Activated CD4-positive, alpha-beta memory T cell treated with anti-CD3 and anti-CD28 coated beads for 36 hours (primary cell): ENCODE results near the gene PC. TPM values are rescaled to one million over a fixed set of nuclear protein-coding genes. Genes with fewer than 3 reads are reported as not detected.

ENCODE experiments used
- CTCF ChIA-PET: fragments of 350-600 bp; sonication (Branson Sonifier 250); formaldehyde crosslinking; loops from one replicate; lab custom pipeline; 2021; ENCODE audit warnings: antibody characterized with exemption, inconsistent platforms; lab: Charles Lee
- POLR2A ChIA-PET: fragments of 350-600 bp; sonication (Branson Sonifier 250); formaldehyde crosslinking; loops from one replicate; lab custom pipeline; 2021; ENCODE audit warnings: antibody characterized with exemption; lab: Charles Lee
- DNase-seq: peaks from one replicate; pipeline ENCODE4 v3.0.0-alpha.2; 2020
- H3K27ac Mint-ChIP-seq: one replicate; pipeline ENCODE4 v1.8.0; 2021; ENCODE audit warnings: mixed read lengths
- H3K27me3 Mint-ChIP-seq: one replicate; pipeline ENCODE4 v1.8.0; 2021; ENCODE audit warnings: mixed read lengths
- H3K36me3 Mint-ChIP-seq: one replicate; pipeline ENCODE4 v1.8.0; 2021; ENCODE audit warnings: mixed read lengths
- H3K4me1 Mint-ChIP-seq: one replicate; pipeline ENCODE4 v1.8.0; 2021; ENCODE audit warnings: low read depth, mixed read lengths
- H3K4me3 Mint-ChIP-seq: one replicate; pipeline ENCODE4 v1.8.0; 2021; ENCODE audit warnings: mild to moderate bottlenecking, mixed read lengths
- H3K9me3 Mint-ChIP-seq: one replicate; pipeline ENCODE4 v1.8.0; 2021; ENCODE audit warnings: mixed read lengths
- intact Hi-C: fragments of 100-400 bp; cut with micrococcal nuclease; formaldehyde crosslinking; loops from one replicate; pipeline ENCODE4 v1.15.1; 2023
- total RNA-seq, 2 experiments: library from RNA; stranded (reverse); gene quantifications; one replicate each; pipeline ENCODE4 v1.2.3, GENCODE V29; 2021

The PC gene
- total RNA-seq, 2 experiments from 2014 or later = 13.1 to 15.3 TPM

DNA sequence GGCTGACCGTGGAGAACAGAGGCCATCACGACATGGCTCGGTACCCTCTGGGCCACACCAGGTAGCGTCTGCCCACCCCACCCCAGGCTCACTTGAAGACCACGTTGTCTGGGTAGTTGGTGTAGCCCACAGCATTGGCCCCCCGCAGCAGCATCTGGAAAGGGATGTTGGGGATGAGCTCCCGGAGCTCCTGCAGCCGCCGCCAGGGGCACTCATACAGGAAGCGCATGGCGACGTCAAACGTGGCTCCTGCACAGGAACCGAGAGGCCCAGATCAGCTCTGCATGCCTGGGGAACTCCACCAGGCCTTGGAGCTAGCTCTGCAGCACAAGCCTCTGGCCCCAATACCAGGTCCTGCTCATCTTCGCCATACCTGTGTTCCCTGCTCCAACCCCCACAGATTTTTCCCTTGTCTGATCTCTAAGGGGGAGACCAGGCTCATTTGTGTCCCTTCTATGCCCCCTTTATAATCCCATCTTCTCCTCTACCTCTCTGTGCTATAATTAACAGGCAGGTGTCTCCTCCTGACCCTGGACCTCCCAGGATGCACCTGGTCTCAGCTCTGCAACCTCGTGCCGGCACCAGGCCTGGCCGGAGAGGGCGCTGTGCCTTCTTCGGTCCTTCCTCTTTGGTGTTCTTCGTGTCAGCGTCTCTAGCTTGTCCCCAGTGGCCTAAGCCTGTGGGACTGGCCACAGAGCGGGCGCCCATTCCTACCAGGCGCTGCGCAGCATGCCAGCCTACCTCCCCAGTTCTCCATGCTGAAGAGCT, 106.3 kb downstream of the PC start:
- ChIA-PET CTCF (interaction anchor here (0.5 to 1.5 kb wide), 5 partner anchors 8 to 508 kb away, joined by 3 to 11 read pairs (median 3); partner anchors contain the start of gene RCE1), POLR2A (interaction anchor here (0.9 kb wide), 1 partner anchor 9 kb away, joined by 11 read pairs; the partner anchor contains the start of gene RCE1)
- Mint-ChIP-seq H3K4me3 (no peak overlapping the region), H3K27ac (no peak overlapping the region), H3K9me3 (no peaks in the 10 kb centered on the region), H3K27me3 (no peaks in the 10 kb centered on the region), H3K36me3 (peaks cover 1% of the 10 kb centered on the region), H3K4me1 (peaks cover 12% of the 10 kb centered on the region)
- intact Hi-C loops = no loop called here
- DNase-seq = peak; percentile 59

DNA sequence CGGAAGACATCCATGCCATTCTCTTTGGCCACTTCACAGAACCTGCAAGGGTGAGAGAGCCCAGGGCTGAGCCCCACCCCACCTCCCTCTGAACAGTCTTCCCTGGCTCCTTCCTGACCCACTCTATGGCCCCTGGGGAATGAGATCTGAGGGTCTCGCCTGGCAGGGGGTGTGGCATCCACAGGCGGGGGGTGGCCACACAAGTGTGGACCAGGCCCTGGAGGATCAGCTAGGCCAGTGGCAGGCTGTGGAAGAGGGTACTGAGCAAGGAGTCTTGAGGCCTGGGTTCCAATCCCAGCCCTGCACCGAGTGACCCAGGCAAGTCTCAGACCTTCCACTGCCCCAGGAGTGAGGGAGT, 107.0 kb downstream of the PC start:
- DNase-seq = no peak
- Mint-ChIP-seq H3K27ac (no peak overlapping the region), H3K4me3 (no peak overlapping the region)

DNA sequence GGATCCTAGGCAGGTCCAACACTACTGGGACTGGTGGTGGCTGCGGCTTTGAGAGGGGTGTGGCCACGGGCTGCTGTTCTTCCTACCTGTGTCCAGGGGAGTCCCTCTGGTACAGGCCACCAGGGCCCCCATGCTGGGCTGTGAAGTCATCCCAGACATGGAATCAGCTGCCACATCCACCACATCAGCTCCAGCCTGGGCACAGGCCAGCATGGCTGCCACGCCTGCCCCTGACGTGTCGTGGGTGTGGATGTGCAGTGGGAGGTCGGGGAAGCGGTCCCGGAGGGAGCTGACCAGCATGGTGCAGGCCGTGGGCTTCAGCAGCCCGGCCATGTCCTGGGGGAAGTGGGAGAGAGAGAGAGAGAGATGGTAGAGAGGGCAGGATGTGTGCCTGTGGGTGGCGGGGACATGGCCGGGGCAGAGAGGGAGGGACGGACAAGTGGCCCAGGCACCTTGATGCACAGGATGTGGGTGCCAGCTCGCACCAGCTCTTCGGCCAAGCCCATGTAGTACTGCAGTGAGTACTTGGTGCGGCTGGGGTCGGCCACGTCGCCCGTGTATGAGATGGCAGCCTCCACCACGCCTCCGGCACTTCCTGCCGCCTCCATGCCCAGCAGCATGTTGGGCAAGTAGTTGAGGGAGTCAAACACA, 107.5 kb downstream of the PC start:
- no peak for DNase-seq
- Mint-ChIP-seq H3K4me3 (no peak overlapping the region), H3K27me3 (no peaks in the 10 kb centered on the region), H3K36me3 (peaks cover 3% of the 10 kb centered on the region), H3K27ac (no peak overlapping the region), H3K4me1 (peaks cover 10% of the 10 kb centered on the region), H3K9me3 (no peaks in the 10 kb centered on the region)
- ChIA-PET POLR2A (no interaction called here), CTCF (interaction anchor here (1.0 to 1.4 kb wide), 2 partner anchors 9 to 507 kb away, joined by 3 read pairs; no protein-coding TSS in a partner anchor)
- intact Hi-C loops = no loop called here

More for the DNA sequence above, 107.0 kb downstream of the PC start:
- CTCF ChIA-PET = interaction anchor here (1.0 to 1.5 kb wide), 4 partner anchors 8 to 507 kb away, joined by 3 to 11 read pairs (median 3); partner anchors contain the start of gene RCE1
- no peaks in the 10 kb centered on the region for H3K27me3 Mint-ChIP-seq
- peaks cover 12% of the 10 kb centered on the region for H3K4me1 Mint-ChIP-seq
- no peaks in the 10 kb centered on the region for H3K9me3 Mint-ChIP-seq
- POLR2A ChIA-PET = interaction anchor here (0.9 kb wide), 1 partner anchor 9 kb away, joined by 11 read pairs; the partner anchor contains the start of gene RCE1
- peaks cover 3% of the 10 kb centered on the region for H3K36me3 Mint-ChIP-seq
- intact Hi-C loops = no loop called here

DNA sequence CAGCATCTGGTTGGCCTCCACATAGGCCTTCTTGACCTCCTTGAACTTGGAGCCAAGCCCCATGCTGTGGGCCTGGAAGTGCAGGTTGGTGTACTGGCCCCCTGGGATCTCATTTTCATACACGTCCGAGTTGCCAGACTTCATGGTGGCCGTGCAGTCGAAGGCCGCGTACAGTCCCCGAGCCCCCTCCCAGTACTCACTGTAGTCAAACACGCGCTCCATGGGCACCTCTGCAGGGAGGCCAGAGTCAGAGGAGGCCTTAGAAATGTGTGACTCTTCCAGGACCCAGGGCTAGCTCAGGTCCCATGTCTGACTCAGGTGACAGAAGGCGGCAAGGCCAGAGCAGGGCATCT, 108.0 kb downstream of the PC start:
- ChIA-PET CTCF (no interaction called here), POLR2A (no interaction called here)
- Mint-ChIP-seq H3K36me3 (peaks cover 5% of the 10 kb centered on the region), H3K4me1 (peaks cover 9% of the 10 kb centered on the region), H3K4me3 (no peak overlapping the region), H3K27ac (no peak overlapping the region), H3K27me3 (no peaks in the 10 kb centered on the region), H3K9me3 (no peaks in the 10 kb centered on the region)
- intact Hi-C loops = no loop called here
- DNase-seq = no peak

DNA sequence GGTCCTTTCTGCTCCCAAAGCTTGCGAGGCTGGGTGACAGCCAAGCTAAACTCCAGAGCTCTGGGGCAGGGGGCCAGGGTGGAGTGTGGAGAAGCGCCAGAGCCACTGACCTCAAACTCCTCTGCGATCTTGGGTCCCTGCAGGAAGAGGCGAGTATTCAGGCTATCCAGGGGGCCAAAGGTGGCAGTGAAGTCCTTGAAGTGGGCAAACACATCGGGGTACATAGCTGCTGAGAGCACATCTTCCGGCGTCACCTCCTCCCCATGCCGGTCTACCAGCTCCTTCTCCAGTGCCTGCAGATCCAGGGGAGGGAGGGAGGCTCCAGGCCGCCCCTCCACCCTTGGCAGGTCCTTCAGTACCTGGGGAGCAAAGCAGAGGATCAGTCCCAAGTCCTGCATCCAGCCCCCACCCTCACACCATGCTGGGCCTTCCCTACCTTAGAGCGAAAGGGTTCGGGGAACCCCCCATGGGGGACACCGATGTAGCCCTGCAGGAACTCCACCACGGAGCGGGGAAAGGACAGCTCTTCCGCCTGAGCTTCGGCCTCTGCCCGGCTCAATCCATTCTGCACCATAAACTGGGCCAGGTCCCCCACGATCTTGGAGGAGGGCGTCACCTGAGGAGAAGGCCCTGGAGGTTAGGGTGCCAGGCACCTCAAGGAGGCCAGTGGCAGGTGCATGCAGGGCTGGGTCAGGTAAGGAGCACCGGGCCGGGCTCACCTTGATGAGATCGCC, 108.5 kb downstream of the PC start:
- ChIA-PET POLR2A (no interaction called here), CTCF (no interaction called here)
- Mint-ChIP-seq H3K4me1 (peaks cover 15% of the 10 kb centered on the region), H3K36me3 (peaks cover 9% of the 10 kb centered on the region), H3K4me3 (no peak overlapping the region), H3K27me3 (no peaks in the 10 kb centered on the region), H3K27ac (no peak overlapping the region), H3K9me3 (no peaks in the 10 kb centered on the region)
- intact Hi-C loops = no loop called here
- DNase-seq = no peak

DNA sequence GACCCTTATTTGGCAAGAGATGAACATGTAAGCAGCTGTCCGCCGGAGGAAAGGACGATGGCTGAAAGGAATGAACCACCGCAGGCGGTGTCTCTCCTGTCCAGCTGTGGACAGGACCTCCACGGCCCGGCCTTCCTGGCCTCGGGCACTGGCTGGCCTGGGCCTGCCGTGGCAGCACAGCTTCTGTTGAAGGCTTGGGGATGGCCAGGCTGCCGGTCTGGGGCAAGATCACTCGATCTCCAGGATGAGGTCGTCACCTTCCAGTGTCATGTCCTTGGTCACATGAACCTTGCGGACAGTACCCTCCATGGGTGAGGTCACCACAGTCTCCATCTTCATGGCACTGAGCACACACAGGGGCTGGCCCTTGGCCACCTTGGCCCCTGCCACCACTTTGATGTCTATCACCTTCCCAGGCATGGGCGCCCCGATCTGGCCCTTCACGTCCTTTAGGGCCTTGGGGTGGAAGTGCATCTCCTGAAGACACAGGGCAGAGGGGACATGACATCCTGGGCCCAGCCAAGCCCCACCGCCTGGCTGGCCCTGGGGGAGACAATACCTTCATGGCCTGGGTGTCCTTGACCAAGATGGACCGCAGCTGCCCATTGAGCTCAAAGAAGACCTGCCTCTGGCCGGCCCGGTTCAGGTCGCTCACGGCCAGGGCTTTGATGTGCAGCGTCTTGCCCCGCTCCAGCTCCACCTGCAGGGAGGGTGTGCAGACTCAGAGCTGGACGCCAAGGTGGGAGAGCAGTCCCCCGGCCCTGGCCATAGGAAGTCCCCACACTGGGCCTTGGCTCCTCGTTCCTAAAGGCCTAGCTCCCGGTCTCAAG, 109.3 kb downstream of the PC start:
- POLR2A ChIA-PET = no interaction called here
- Mint-ChIP-seq H3K4me3 (no peak overlapping the region), H3K27me3 (no peaks in the 10 kb centered on the region)

DNA sequence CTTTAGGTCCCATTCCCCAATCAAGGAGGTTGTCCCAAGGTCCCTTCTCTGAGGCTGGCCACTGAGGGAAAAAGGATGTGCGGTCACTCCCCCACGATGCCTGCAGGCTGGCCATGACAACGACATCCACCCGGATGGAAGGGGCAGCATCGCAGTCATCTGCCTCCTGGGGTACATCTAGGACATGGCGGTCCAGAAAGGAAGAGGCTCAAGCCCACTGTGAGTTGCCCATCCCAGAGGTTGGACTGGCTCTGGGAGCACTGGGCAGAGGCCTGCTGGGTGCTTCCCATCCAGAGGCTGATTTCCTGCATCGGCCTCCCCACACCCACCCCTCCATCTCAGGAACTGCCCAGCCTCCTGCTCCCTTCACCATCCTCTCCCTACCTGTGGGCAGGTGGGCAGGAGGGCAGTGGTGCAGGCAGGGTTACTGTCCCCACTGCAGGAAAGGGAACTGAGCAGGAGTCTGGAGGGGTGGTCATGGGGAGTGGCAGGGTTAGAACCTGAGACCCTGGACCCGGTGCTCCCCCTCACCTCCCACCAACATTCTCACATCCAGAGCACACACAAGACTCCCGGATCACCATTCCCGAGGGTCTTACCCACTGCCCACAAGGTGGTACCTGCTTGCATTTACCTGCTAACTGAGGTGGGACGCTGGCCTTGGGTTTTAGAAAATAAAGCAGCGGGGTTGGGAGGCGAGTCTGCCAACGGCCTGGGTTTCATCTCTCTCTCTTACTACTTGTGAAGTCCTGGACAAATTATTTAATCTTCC, 110.5 kb downstream of the PC start:
- Mint-ChIP-seq H3K27me3 (no peaks in the 10 kb centered on the region), H3K4me3 (no peak overlapping the region), H3K27ac (no peak overlapping the region), H3K36me3 (peaks cover 11% of the 10 kb centered on the region), H3K9me3 (no peaks in the 10 kb centered on the region), H3K4me1 (peaks cover 24% of the 10 kb centered on the region)
- intact Hi-C loops = no loop called here
- POLR2A ChIA-PET = no interaction called here
- CTCF ChIA-PET = no interaction called here
- DNase-seq = no peak

More for the DNA sequence above, 109.3 kb downstream of the PC start:
- no peak overlapping the region for H3K27ac Mint-ChIP-seq
- CTCF ChIA-PET = no interaction called here
- peaks cover 10% of the 10 kb centered on the region for H3K36me3 Mint-ChIP-seq
- DNase-seq = no peak
- H3K9me3 Mint-ChIP-seq = no peaks in the 10 kb centered on the region
- H3K4me1 Mint-ChIP-seq = peaks cover 22% of the 10 kb centered on the region
- intact Hi-C loops = no loop called here

DNA sequence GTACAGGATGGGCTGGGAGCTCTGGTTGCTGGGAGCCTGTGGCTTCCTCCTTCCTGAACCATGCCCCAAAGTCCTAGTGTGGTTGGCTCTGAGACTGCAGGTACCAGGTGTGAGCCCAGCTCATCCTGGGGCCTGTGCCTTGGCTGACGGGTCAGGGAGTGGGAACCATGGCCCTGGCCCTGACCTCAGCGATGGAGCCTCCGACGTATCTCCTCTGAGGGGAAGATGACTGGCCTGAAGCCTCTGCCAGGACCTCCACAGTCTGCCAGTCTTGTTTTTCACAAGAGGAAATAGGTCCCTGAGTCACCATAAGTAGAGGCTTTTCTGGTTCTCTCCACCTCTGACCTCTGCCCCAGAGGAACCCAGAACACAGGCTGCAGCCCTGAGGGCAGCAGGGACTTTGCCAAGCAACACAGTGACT, 111.5 kb downstream of the PC start:
- Mint-ChIP-seq H3K27ac (peak overlapping the region; percentile 8), H3K4me3 (no peak overlapping the region), H3K27me3 (no peaks in the 10 kb centered on the region), H3K4me1 (peaks cover 26% of the 10 kb centered on the region), H3K9me3 (no peaks in the 10 kb centered on the region), H3K36me3 (peaks cover 20% of the 10 kb centered on the region)
- intact Hi-C loops = no loop called here
- POLR2A ChIA-PET = interaction anchor here (1.3 to 1.6 kb wide), 2 partner anchors 9 to 208 kb away, joined by 3 to 5 read pairs; partner anchors contain the start of gene RBM4
- DNase-seq = no peak
- CTCF ChIA-PET = interaction anchor here (0.6 kb wide), 1 partner anchor 228 kb away, joined by 3 read pairs; no protein-coding TSS in a partner anchor

DNA sequence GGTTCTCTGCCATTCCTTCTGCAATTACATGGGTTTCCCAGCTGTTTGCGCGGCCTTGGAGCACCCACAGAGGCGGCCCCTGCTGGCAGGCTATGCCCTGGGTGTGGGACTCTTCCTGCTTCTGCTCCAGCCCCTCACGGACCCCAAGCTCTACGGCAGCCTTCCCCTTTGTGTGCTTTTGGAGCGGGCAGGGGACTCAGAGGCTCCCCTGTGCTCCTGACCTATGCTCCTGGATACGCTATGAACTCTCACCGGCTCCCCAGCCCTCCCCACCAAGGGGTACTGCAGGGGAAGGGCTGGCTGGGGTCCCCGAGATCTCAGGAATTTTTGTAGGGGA, 112.3 kb downstream of the PC start:
- POLR2A ChIA-PET = interaction anchor here (1.3 to 1.6 kb wide), 2 partner anchors 10 to 207 kb away, joined by 3 to 5 read pairs; partner anchors contain the start of gene RBM4
- no peaks in the 10 kb centered on the region for H3K27me3 Mint-ChIP-seq

DNA sequence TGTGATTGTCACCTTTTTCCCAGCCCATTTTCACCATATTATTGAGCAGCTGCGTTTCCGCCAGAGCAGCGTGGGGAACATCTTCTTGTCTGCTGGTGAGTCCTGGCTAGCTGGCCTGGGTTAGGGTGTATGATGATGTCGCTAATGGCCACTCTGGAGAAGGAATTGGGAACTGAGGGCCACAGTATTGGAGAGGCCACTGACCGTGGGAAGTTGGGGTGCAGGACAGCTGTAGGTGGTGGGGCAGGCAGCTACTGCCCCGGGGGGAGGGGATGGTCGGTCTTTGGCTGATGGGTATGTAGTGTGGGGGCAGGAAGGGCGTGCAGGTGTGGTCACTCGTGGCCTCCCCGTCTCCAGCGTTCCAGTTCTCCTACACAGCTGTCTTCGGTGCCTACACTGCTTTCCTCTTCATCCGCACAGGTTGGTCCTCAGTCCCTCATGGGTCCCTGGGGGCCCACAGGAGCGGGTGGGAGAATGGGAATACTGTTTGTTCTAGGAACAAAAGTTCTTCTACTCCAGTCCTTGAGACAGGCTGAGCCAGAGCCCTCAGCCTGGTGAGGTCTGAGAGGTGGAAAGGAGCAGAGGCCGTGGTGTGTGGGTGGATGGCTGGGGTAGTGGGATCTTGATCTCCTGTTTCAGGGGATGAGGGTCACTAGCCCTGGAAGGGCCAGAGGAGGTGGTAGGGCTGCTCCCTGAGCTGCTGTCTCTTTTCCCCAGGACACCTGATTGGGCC, 112.9 kb downstream of the PC start:
- CTCF ChIA-PET = interaction anchor here (0.6 to 2.1 kb wide), 2 partner anchors 27 to 131 kb away, joined by 3 to 5 read pairs; no protein-coding TSS in a partner anchor
- DNase-seq = no peak
- H3K36me3 Mint-ChIP-seq = peaks cover 28% of the 10 kb centered on the region
- intact Hi-C loops = no loop called here
- no peaks in the 10 kb centered on the region for H3K27me3 Mint-ChIP-seq
- H3K27ac Mint-ChIP-seq = no peak overlapping the region
- peak overlapping the region; percentile 92 for H3K4me3 Mint-ChIP-seq
- peaks cover 35% of the 10 kb centered on the region for H3K4me1 Mint-ChIP-seq
- POLR2A ChIA-PET = interaction anchor here (1.1 to 4.4 kb wide), 3 partner anchors 10 to 532 kb away, joined by 3 to 59 read pairs (median 5); no protein-coding TSS in a partner anchor
- H3K9me3 Mint-ChIP-seq = no peaks in the 10 kb centered on the region

More for the DNA sequence above, 112.3 kb downstream of the PC start:
- CTCF ChIA-PET = interaction anchor here (0.6 kb wide), 1 partner anchor 229 kb away, joined by 3 read pairs; no protein-coding TSS in a partner anchor
- no peak for DNase-seq
- peaks cover 30% of the 10 kb centered on the region for H3K4me1 Mint-ChIP-seq
- no peak overlapping the region for H3K4me3 Mint-ChIP-seq
- intact Hi-C loops = no loop called here
- H3K9me3 Mint-ChIP-seq = no peaks in the 10 kb centered on the region
- peaks cover 23% of the 10 kb centered on the region for H3K36me3 Mint-ChIP-seq
- no peak overlapping the region for H3K27ac Mint-ChIP-seq
